NCI-H128 (cell line): Measurements from ENCODE around the gene APBA3.

Source experiments
- DNase-seq: peaks from one replicate; lab custom pipeline; 2025; ENCODE audit not compliant: unreplicated experiment; lab: John Stamatoyannopoulos, UW

Gene APBA3

GRCh38 chr19:3788996-3789778 is 27.7 kb upstream of the APBA3 start:
- no peak for DNase-seq

GRCh38 chr19:3785938-3786824 is 24.7 kb upstream of the APBA3 start, which contains the start of gene MATK:
Gene MATK (minus strand): TSS chr19:3786381. CDS start chr19:3785135, 1,246 bp downstream.
- DNase-seq = no peak

- no peak for DNase-seq
Observed at GRCh38 chr19:3785451-3785937, 24.0 kb upstream of the APBA3 start.

GRCh38 chr19:3784607-3785450 is 23.3 kb upstream of the APBA3 start:
- no peak for DNase-seq

GRCh38 chr19:3783660-3784584 is 22.4 kb upstream of the APBA3 start:
- DNase-seq = no peak

- no peak for DNase-seq
Observed at GRCh38 chr19:3782903-3783302, 21.4 kb upstream of the APBA3 start.

- DNase-seq = no peak
Observed at GRCh38 chr19:3782330-3782729, 20.8 kb upstream of the APBA3 start.

GRCh38 chr19:3781603-3782002 is 20.1 kb upstream of the APBA3 start:
- no peak for DNase-seq

- DNase-seq = no peak
Observed at GRCh38 chr19:3780786-3781304, 19.4 kb upstream of the APBA3 start.

- no peak for DNase-seq
Observed at GRCh38 chr19:3778899-3779723, 17.6 kb upstream of the APBA3 start.

GRCh38 chr19:3778104-3778867 is 16.8 kb upstream of the APBA3 start:
- no peak for DNase-seq

GRCh38 chr19:3776479-3777040 is 15.1 kb upstream of the APBA3 start:
- no peak for DNase-seq

GRCh38 chr19:3775831-3776230 is 14.3 kb upstream of the APBA3 start:
- DNase-seq = no peak

- DNase-seq = no peak
Observed at GRCh38 chr19:3775374-3775711, 13.9 kb upstream of the APBA3 start.

- no peak for DNase-seq
Observed at GRCh38 chr19:3774621-3775373, 13.3 kb upstream of the APBA3 start.

GRCh38 chr19:3773814-3774515 is 12.5 kb upstream of the APBA3 start:
- no peak for DNase-seq
